SK-N-DZ (cell line): ENCODE measurements around the gene COL21A1.

Experiments used
- DNase-seq: peaks from one replicate; pipeline ENCODE4 v3.0.0-alpha.2; 2015; ENCODE audit warnings: low spot score

COL21A1 gene

GRCh38 chr6:56109149-56109548 is 138.2 kb downstream of the COL21A1 start:
- DNase-seq, result no peak

GRCh38 chr6:56106231-56106630 is 141.1 kb downstream of the COL21A1 start:
- DNase-seq, result no peak

- DNase-seq, result no peak
Observed at GRCh38 chr6:56104591-56104990, 142.8 kb downstream of the COL21A1 start.

GRCh38 chr6:56102216-56102615 is 145.2 kb downstream of the COL21A1 start:
- DNase-seq, result no peak

GRCh38 chr6:56101141-56101553 is 146.2 kb downstream of the COL21A1 start:
- no peak for DNase-seq

- peak; percentile 9 for DNase-seq
Observed at GRCh38 chr6:56096946-56097621, 150.3 kb downstream of the COL21A1 start.

- DNase-seq, result no peak
Observed at GRCh38 chr6:56096541-56096940, 150.8 kb downstream of the COL21A1 start.

GRCh38 chr6:56093776-56094175 is 153.6 kb downstream of the COL21A1 start:
- DNase-seq, result no peak

- no peak for DNase-seq
Observed at GRCh38 chr6:56091159-56091869, 156.1 kb downstream of the COL21A1 start.

GRCh38 chr6:56088641-56089040 is 158.7 kb downstream of the COL21A1 start:
- no peak for DNase-seq

GRCh38 chr6:56087421-56087820 is 160.0 kb downstream of the COL21A1 start:
- DNase-seq, result no peak

- no peak for DNase-seq
Observed at GRCh38 chr6:56079751-56080540, 167.4 kb downstream of the COL21A1 start.

- peak; percentile 27 for DNase-seq
Observed at GRCh38 chr6:56076033-56076432, 171.3 kb downstream of the COL21A1 start.

GRCh38 chr6:56073761-56074160 is 173.6 kb downstream of the COL21A1 start:
- DNase-seq, result no peak

- no peak for DNase-seq
Observed at GRCh38 chr6:56073315-56073714, 174.1 kb downstream of the COL21A1 start.

GRCh38 chr6:56072856-56073255 is 174.5 kb downstream of the COL21A1 start:
- DNase-seq, result no peak

GRCh38 chr6:56065408-56065807 is 182.0 kb downstream of the COL21A1 start:
- no peak for DNase-seq

- DNase-seq, result no peak
Observed at GRCh38 chr6:56062836-56063235, 184.5 kb downstream of the COL21A1 start.

GRCh38 chr6:56058636-56059035 is 188.7 kb downstream of the COL21A1 start:
- DNase-seq, result no peak

- DNase-seq, result no peak
Observed at GRCh38 chr6:56055081-56055704, 192.2 kb downstream of the COL21A1 start.

- no peak for DNase-seq
Observed at GRCh38 chr6:56051202-56051598, 196.2 kb downstream of the COL21A1 start.
